Smooth muscle cell of the brain vasculature (primary cell): ENCODE results near the gene CYBC1.
"Not testable (repeated sequence)": the region's sequence is repeated elsewhere in the genome, so short reads cannot be mapped to it uniquely, and the experiment has no call there.

Experiments
- DNase-seq: peaks from one replicate; pipeline ENCODE4 v3.0.0-alpha.2; 2012; ENCODE audit warnings: low read depth, low spot score

Gene CYBC1

GRCh38 chr17:82435601-82436583 lies 14.7 kb downstream of the CYBC1 start:
- DNase-seq: no peak

GRCh38 chr17:82435103-82435502 lies 15.4 kb downstream of the CYBC1 start:
- no peak for DNase-seq

- DNase-seq: no peak
Measured at GRCh38 chr17:82434216-82434565, 16.4 kb downstream of the CYBC1 start.

GRCh38 chr17:82433560-82434215 lies 16.9 kb downstream of the CYBC1 start:
- no peak for DNase-seq

GRCh38 chr17:82432017-82432416 lies 18.5 kb downstream of the CYBC1 start:
- DNase-seq: no peak

- DNase-seq: no peak
Measured at GRCh38 chr17:82429824-82430223, 20.7 kb downstream of the CYBC1 start.

- DNase-seq: no peak
Measured at GRCh38 chr17:82428546-82428945, 22.0 kb downstream of the CYBC1 start.

GRCh38 chr17:82424863-82425159 lies 25.7 kb downstream of the CYBC1 start:
- DNase-seq: no peak

GRCh38 chr17:82424001-82424862 lies 26.3 kb downstream of the CYBC1 start:
- DNase-seq: no peak

- DNase-seq: no peak
Measured at GRCh38 chr17:82419540-82419939, 31.0 kb downstream of the CYBC1 start.

GRCh38 chr17:82418001-82418986 lies 32.3 kb downstream of the CYBC1 start, which contains the start of the genes HEXD and OGFOD3:
TSS of gene HEXD (plus strand) at chr17:82418347. CDS start at chr17:82419800, 1,453 bp downstream.
TSS of gene OGFOD3 (minus strand) at chr17:82418586. CDS start at chr17:82418485, 101 bp downstream.
- peak; percentile 47 for DNase-seq

GRCh38 chr17:82416771-82417170 lies 33.8 kb downstream of the CYBC1 start:
- DNase-seq: no peak

GRCh38 chr17:82416264-82416663 lies 34.3 kb downstream of the CYBC1 start:
- DNase-seq: no peak

GRCh38 chr17:82415786-82416185 lies 34.8 kb downstream of the CYBC1 start:
- no peak for DNase-seq

- no peak for DNase-seq
Measured at GRCh38 chr17:82415336-82415735, 35.2 kb downstream of the CYBC1 start.

- no peak for DNase-seq
Measured at GRCh38 chr17:82414548-82415281, 35.8 kb downstream of the CYBC1 start.

- DNase-seq: no peak
Measured at GRCh38 chr17:82412535-82413520, 37.7 kb downstream of the CYBC1 start.

GRCh38 chr17:82412081-82412480 lies 38.5 kb downstream of the CYBC1 start:
- not testable (repeated sequence) for DNase-seq
